ENCODE results near the gene GIGYF1.
"Not testable (repeated sequence)": the region's sequence is repeated elsewhere in the genome, so short reads cannot be mapped to it uniquely, and the experiment has no call there.

The GIGYF1 gene

DNA sequence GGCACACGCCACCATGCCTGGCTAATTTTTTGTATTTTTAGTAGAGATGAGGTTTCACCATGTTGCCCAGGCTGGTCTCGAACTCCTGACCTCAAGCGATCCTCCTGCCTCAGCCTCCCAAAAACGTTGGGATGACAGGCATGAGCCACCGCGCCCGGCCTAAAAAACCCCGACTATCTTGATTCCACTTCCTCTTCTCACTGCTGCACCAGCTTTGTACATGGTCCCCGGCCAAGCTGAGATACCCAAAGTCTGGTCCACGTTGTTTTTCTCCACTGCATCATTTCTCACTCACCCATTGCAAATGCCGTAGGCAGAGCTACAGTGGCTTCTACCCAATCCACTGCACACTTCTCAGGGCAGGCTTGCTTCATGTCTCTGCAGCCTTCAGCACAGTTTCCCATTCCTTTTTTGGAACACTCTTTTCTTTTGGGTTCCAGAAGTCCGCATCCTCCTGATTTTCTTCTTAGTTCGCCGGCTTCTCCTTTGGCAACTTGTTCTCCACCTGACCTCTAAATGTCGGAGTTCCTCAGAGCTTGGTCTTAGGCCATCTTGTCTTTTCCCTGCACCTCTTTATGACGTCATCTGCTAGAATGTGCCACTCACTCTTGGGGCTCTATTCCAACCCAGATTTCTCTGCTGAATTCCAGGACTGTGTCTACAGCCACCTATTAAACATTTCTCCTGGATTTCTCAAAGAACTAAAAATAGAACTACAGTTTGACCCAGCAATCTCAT lies 26.6 kb downstream of the GIGYF1 start:
- TF ChIP-seq GLIS3 (CRISPR knock-in tag; IDR thresholded peaks at IDR 0.05) (no peak), ARNTL (CRISPR knock-in tag; IDR thresholded peaks at IDR 0.05; ENCODE audit: borderline replicate concordance, low read depth) (no peak), TOX (CRISPR knock-in tag; IDR thresholded peaks at IDR 0.05; ENCODE audit: borderline replicate concordance) (no peak), ZNF8 (CRISPR knock-in tag; IDR thresholded peaks at IDR 0.05) (no peak), CSDC2 (CRISPR knock-in tag; IDR thresholded peaks at IDR 0.05) (no peak), BACH2 (CRISPR knock-in tag; IDR thresholded peaks at IDR 0.05; ENCODE audit: borderline replicate concordance) (no peak), ISL1 (CRISPR knock-in tag; IDR thresholded peaks at IDR 0.05) (no peak), RARB (CRISPR knock-in tag; IDR thresholded peaks at IDR 0.05) (no peak)
- TF ChIP-seq, protein P1, sequence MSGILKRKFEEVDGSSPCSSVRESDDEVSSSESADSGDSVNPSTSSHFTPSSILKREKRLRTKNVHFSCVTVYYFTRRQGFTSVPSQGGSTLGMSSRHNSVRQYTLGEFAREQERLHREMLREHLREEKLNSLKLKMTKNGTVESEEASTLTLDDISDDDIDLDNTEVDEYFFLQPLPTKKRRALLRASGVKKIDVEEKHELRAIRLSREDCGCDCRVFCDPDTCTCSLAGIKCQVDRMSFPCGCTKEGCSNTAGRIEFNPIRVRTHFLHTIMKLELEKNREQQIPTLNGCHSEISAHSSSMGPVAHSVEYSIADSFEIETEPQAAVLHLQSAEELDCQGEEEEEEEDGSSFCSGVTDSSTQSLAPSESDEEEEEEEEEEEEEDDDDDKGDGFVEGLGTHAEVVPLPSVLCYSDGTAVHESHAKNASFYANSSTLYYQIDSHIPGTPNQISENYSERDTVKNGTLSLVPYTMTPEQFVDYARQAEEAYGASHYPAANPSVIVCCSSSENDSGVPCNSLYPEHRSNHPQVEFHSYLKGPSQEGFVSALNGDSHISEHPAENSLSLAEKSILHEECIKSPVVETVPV (CRISPR knock-in tag; IDR thresholded peaks at IDR 0.05): no peak

DNA sequence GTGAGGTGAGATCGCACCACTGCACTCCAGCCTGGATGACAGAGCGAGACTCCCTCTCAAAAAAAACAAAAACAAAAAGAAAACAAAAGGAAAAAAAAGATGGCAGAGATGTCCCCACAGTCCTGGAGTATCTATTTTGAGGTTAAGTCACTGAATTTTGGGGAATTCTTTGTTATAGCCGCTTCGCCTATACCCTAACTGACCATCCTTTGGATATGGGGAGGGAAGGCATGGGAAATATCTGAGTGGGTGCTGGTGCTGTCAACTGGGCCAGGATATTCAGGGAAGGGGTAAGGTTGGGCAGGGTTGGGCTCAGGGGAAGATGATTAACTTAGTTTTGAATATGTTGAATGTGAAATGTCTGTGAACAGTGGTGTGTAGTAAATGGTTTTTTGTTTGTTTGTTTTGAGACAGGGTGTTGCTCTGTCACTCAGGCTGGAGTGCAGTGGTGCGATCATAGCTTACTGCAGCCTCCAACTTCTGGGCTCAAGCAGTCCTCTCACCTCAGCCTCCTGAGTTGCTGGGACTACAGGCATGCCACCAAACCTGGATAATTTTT lies 28.8 kb downstream of the GIGYF1 start:
- ATAC-seq: no peak
- TF ChIP-seq, protein P2, sequence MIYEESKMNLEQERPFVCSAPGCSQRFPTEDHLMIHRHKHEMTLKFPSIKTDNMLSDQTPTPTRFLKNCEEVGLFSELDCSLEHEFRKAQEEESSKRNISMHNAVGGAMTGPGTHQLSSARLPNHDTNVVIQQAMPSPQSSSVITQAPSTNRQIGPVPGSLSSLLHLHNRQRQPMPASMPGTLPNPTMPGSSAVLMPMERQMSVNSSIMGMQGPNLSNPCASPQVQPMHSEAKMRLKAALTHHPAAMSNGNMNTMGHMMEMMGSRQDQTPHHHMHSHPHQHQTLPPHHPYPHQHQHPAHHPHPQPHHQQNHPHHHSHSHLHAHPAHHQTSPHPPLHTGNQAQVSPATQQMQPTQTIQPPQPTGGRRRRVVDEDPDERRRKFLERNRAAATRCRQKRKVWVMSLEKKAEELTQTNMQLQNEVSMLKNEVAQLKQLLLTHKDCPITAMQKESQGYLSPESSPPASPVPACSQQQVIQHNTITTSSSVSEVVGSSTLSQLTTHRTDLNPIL (CRISPR knock-in tag; IDR thresholded peaks at IDR 0.05; ENCODE audit: low read depth): no peak
- TF ChIP-seq RARB (CRISPR knock-in tag; IDR thresholded peaks at IDR 0.05) (no peak), BACH2 (CRISPR knock-in tag; IDR thresholded peaks at IDR 0.05; ENCODE audit: borderline replicate concordance) (no peak), ZNF70 (CRISPR knock-in tag; IDR thresholded peaks at IDR 0.05) (no peak), TOX (CRISPR knock-in tag; IDR thresholded peaks at IDR 0.05; ENCODE audit: borderline replicate concordance) (no peak)
- TF ChIP-seq, protein P3, sequence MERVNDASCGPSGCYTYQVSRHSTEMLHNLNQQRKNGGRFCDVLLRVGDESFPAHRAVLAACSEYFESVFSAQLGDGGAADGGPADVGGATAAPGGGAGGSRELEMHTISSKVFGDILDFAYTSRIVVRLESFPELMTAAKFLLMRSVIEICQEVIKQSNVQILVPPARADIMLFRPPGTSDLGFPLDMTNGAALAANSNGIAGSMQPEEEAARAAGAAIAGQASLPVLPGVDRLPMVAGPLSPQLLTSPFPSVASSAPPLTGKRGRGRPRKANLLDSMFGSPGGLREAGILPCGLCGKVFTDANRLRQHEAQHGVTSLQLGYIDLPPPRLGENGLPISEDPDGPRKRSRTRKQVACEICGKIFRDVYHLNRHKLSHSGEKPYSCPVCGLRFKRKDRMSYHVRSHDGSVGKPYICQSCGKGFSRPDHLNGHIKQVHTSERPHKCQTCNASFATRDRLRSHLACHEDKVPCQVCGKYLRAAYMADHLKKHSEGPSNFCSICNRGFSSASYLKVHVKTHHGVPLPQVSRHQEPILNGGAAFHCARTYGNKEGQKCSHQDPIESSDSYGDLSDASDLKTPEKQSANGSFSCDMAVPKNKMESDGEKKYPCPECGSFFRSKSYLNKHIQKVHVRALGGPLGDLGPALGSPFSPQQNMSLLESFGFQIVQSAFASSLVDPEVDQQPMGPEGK (CRISPR knock-in tag; IDR thresholded peaks at IDR 0.05; ENCODE audit: borderline replicate concordance): no peak

More for the DNA sequence above, 26.6 kb downstream of the GIGYF1 start:
- ATAC-seq: no peak

DNA sequence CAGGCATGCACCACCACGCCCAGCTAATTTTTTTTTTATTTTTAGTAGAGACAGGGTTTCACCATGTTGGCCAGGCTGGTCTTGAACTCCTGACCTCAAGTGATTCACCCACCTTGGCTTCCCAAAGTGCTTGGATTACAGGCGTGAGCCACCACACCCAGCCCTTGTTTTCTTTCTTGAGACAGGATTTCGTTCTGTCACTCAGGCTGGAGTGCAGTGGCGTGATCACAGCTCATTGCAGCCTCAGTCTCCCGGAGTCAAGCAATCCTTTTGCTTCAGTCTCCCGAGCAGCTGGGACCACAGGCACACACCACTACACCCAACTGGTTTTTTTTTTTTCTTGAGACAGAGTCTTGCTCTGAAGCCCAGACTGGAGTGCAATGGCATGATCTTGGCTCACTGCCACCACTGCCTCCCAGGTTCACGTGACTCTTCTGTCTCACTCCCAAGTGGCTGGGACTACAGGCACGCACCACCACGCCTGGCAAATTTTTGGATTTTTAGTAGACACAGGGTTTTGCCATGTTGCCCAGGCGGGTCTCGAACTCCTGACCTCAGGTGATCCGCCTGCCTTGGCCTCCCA lies 31.8 kb downstream of the GIGYF1 start:
- not testable (repeated sequence) for ATAC-seq

DNA sequence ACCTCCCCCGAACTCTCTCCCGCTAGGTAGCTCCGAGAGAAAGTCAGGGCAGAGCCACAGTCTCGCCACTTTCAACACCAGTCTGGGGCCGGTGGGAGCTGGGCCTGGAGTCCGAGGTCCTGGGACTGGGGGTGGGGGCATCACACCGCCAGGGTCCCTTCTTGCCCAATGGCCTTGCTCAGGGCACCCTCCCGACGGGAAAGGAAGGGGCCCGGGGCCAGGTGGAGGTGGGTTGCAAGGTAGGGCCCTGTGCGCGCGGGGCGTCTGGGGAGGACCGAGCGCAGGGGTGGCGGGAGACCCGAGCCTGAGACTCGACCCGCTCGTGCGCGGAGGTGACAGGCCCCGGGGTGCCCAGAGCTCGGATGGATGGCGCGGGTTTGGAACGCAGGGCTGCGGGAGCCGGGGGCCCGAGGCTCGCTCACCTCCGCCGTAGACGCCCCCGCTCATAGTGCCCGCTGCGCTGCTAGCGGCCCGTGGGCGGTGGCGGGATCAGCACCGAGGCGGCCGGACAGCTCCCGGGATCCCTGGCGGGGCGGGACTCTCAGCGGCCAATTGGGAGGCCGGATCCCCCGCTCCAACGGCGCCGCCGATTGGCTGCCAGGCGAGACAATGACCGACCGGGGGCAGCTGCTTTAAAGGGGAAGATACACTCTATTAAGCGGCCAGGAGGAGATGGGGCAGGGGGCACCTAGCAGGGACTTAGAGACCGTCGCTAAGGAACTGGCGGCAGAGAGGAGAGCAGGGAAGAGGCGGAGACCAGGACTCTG lies 38.0 kb downstream of the GIGYF1 start, which contains the start of gene ACTL6B:
Gene ACTL6B (minus strand): TSS at position 541 of the 767 bp plus-strand sequence. CDS start 94 bp downstream, at position 447.
- TF ChIP-seq ZFP30 (CRISPR knock-in tag; IDR thresholded peaks at IDR 0.05) (no peak), ZFP3 (CRISPR knock-in tag; IDR thresholded peaks at IDR 0.05) (0 out of 2 replicates have a peak, but pooled peaks have one; percentile 42), ARNTL (CRISPR knock-in tag; IDR thresholded peaks at IDR 0.05; ENCODE audit: borderline replicate concordance, low read depth) (no peak), ZNF70 (CRISPR knock-in tag; IDR thresholded peaks at IDR 0.05) (no peak), CSDC2 (CRISPR knock-in tag; IDR thresholded peaks at IDR 0.05) (no peak), RARB (CRISPR knock-in tag; IDR thresholded peaks at IDR 0.05) (no peak), OSR1 (CRISPR knock-in tag; IDR thresholded peaks at IDR 0.05) (no peak), SNAI2 (CRISPR knock-in tag; IDR thresholded peaks at IDR 0.05) (peak; percentile 79; the same call in 1 of the 2 replicates), ISL1 (CRISPR knock-in tag; IDR thresholded peaks at IDR 0.05) (no peak), TCF4 (CRISPR knock-in tag; IDR thresholded peaks at IDR 0.05; ENCODE audit: borderline replicate concordance) (no peak)
- TF ChIP-seq, protein P4, sequence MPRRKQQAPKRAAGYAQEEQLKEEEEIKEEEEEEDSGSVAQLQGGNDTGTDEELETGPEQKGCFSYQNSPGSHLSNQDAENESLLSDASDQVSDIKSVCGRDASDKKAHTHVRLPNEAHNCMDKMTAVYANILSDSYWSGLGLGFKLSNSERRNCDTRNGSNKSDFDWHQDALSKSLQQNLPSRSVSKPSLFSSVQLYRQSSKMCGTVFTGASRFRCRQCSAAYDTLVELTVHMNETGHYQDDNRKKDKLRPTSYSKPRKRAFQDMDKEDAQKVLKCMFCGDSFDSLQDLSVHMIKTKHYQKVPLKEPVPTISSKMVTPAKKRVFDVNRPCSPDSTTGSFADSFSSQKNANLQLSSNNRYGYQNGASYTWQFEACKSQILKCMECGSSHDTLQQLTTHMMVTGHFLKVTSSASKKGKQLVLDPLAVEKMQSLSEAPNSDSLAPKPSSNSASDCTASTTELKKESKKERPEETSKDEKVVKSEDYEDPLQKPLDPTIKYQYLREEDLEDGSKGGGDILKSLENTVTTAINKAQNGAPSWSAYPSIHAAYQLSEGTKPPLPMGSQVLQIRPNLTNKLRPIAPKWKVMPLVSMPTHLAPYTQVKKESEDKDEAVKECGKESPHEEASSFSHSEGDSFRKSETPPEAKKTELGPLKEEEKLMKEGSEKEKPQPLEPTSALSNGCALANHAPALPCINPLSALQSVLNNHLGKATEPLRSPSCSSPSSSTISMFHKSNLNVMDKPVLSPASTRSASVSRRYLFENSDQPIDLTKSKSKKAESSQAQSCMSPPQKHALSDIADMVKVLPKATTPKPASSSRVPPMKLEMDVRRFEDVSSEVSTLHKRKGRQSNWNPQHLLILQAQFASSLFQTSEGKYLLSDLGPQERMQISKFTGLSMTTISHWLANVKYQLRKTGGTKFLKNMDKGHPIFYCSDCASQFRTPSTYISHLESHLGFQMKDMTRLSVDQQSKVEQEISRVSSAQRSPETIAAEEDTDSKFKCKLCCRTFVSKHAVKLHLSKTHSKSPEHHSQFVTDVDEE (CRISPR knock-in tag; IDR thresholded peaks at IDR 0.05): peak; percentile 56; the same call in 1 of the 2 replicates
- TF ChIP-seq, protein P5, sequence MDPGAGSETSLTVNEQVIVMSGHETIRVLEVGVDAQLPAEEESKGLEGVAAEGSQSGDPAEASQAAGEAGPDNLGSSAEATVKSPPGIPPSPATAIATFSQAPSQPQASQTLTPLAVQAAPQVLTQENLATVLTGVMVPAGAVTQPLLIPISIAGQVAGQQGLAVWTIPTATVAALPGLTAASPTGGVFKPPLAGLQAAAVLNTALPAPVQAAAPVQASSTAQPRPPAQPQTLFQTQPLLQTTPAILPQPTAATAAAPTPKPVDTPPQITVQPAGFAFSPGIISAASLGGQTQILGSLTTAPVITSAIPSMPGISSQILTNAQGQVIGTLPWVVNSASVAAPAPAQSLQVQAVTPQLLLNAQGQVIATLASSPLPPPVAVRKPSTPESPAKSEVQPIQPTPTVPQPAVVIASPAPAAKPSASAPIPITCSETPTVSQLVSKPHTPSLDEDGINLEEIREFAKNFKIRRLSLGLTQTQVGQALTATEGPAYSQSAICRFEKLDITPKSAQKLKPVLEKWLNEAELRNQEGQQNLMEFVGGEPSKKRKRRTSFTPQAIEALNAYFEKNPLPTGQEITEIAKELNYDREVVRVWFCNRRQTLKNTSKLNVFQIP (CRISPR knock-in tag; IDR thresholded peaks at IDR 0.05; ENCODE audit: borderline replicate concordance, low read depth): no peak
- TF ChIP-seq, protein P3 (CRISPR knock-in tag; IDR thresholded peaks at IDR 0.05; ENCODE audit: borderline replicate concordance): no peak
- ATAC-seq: peak; percentile 89

All from SK-N-SH treated with all-trans-retinoic acid at 6 μM for 48 hours (cell line).